ENCODE data around the gene MAPKAPK2.

The MAPKAPK2 gene

DNA sequence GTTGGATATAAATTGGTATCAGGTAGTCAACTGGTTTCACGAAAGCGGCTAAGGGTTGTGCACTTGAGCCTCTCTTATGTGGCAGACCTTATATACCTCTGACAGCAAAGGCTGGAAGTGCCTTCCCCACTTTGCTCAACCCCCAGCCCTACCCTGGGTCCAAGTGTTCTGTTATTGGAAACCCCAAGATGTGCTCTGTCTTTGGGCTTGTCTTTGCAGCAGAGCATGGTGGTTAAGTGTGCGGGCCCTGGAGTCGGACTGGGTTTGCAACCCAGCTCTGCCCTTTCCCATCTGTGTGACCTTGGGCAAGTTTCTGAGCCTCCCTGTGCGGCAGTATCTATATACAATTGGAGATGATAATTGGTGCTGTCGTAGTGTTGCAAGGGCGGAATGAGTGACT lies 98.8 kb downstream of the MAPKAPK2 start:
- no peak for DNase-seq

Measured in NCI-H510A (cell line).